HG03139 (cell line): Measurements from ENCODE around the gene MDM1.
A peak's percentile ranks its signal among the peaks of the same experiment; 100 is the strongest.

ENCODE experiments used
- ATAC-seq: cut with Tn5 transposase; IDR thresholded peaks from one replicate; pipeline ENCODE4 v1.9.1; 2021; ENCODE audit not compliant: unreplicated experiment

Gene MDM1

GRCh38 chr12:68331869-68332727, at the start of gene MDM1:
TSS of gene MDM1 (minus strand) at chr12:68332362. CDS start at chr12:68332245, 117 bp downstream.
- peak; percentile 98 for ATAC-seq

GRCh38 chr12:68381476-68382219, 49.5 kb upstream of the MDM1 start:
- ATAC-seq = no peak

- ATAC-seq = no peak
These were observed 46.9 kb upstream of the MDM1 start for GRCh38 chr12:68378872-68379606.

GRCh38 chr12:68377881-68378280, 45.7 kb upstream of the MDM1 start:
- no peak for ATAC-seq

- no peak for ATAC-seq
These were observed 44.7 kb upstream of the MDM1 start for GRCh38 chr12:68376901-68377300.

- no peak for ATAC-seq
These were observed 43.9 kb upstream of the MDM1 start for GRCh38 chr12:68375756-68376695.

- peak; percentile 89 for ATAC-seq
These were observed 42.3 kb upstream of the MDM1 start for GRCh38 chr12:68374307-68374982.

- ATAC-seq = no peak
These were observed 38.5 kb upstream of the MDM1 start for GRCh38 chr12:68370667-68371066.

- no peak for ATAC-seq
These were observed 37.9 kb upstream of the MDM1 start for GRCh38 chr12:68370006-68370590.

- no peak for ATAC-seq
These were observed 36.2 kb upstream of the MDM1 start for GRCh38 chr12:68368327-68368726.

GRCh38 chr12:68367903-68368302, 35.7 kb upstream of the MDM1 start:
- ATAC-seq = no peak

- ATAC-seq = no peak
These were observed 35.0 kb upstream of the MDM1 start for GRCh38 chr12:68367116-68367515.

GRCh38 chr12:68364893-68365725, 32.9 kb upstream of the MDM1 start:
- peak; percentile 86 for ATAC-seq

GRCh38 chr12:68364328-68364727, 32.2 kb upstream of the MDM1 start:
- no peak for ATAC-seq

- ATAC-seq = no peak
These were observed 29.8 kb upstream of the MDM1 start for GRCh38 chr12:68361953-68362352.

- ATAC-seq = no peak
These were observed 27.5 kb upstream of the MDM1 start for GRCh38 chr12:68359674-68360073.

GRCh38 chr12:68358532-68359485, 26.6 kb upstream of the MDM1 start:
- ATAC-seq = peak; percentile 57
